HG03108 (cell line): ENCODE measurements around the gene ROPN1B.
"Not testable (repeated sequence)": the region's sequence is repeated elsewhere in the genome, so short reads cannot be mapped to it uniquely, and the experiment has no call there.

Experiments used
- ATAC-seq: cut with Tn5 transposase; IDR thresholded peaks from one replicate; pipeline ENCODE4 v1.9.1; 2021; ENCODE audit warnings: moderate library complexity; ENCODE audit not compliant: unreplicated experiment

Gene ROPN1B

GRCh38 chr3:125968701-125969592, at the start of gene ROPN1B:
Gene ROPN1B (plus strand): TSS chr3:125969178. CDS start chr3:125972055, 2,877 bp downstream.
- not testable (repeated sequence) for ATAC-seq

DNA sequence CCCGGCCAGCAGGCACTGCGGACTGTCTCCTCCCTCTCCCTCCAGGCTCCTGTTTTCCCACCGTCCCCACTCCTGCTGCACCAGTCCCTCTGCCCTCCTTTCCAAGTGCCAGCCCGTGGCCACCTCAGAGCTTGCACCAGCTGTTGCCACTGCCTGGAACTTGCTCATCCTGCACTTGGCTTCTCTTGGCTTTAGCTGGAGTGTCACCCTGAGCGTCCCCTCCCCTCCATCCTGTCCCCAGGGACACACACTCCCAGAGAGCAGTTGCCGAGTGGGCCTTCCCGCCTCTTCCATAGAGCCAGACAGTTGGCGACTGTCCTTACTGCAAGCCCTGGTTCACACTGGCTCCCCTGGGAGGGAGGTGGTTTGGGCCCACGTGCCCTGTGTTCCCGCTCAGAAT, 48.8 kb upstream of the ROPN1B start:
- not testable (repeated sequence) for ATAC-seq

- ATAC-seq: not testable (repeated sequence)
Measured at GRCh38 chr3:125920751-125921279, 48.2 kb upstream of the ROPN1B start.

- not testable (repeated sequence) for ATAC-seq
Measured at GRCh38 chr3:125921712-125922111, 47.3 kb upstream of the ROPN1B start.

DNA sequence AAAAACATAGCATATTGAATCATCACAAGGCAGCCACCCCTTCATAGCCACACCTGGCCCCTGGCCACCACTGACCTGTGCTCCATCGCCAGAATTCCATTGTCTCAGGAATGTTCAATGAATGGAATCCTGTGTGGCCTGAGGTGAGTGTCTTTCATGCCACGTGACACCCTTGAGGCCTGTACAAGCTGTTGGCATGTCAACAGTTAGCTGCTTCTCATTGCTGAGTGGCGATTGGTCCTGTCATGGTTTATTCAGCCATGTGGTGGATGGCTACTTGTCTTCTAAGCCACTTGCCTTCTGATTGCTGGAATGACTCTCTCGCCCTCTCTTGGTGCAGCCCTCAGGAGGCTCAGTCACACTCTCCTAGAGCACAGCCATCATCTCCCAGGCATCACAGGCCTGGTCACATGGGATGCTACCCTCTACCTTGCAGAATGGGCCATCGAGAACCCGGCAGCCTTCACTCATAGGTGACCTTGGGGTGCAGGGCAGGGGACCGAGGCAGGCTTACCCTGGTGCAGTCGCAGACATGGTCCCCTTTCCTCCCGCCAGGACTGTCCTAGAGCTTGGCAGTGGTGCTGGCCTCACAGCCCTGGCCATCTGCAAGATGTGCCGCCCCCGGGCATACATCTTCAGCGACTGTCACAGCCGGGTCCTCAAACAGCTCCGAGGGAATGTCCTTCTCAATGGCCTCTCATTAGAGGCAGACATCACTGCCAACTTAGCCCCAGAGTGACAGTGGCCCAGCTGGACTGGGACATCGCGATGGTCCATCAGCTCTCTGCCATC, 45.5 kb upstream of the ROPN1B start:
- ATAC-seq: not testable (repeated sequence)

DNA sequence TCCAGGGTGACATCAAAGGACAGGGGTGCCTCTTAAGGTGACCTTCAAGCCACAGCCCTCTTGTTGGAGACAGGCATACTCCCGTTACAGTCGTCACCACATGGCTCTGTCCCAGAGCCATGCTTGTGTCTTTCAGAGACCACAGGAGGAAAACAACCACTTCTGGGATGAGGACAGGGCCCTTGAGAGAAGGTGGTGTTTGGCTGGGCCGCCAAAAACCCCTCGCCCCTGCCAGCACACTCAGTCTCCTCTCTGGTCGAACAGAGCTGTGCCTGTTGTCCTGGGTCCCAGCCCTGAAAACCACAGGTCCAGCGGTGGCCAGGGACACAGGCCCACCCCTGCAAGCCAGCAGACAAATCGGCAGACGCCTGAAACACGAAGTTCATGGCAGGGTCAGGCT, 44.7 kb upstream of the ROPN1B start:
- ATAC-seq: not testable (repeated sequence)

DNA sequence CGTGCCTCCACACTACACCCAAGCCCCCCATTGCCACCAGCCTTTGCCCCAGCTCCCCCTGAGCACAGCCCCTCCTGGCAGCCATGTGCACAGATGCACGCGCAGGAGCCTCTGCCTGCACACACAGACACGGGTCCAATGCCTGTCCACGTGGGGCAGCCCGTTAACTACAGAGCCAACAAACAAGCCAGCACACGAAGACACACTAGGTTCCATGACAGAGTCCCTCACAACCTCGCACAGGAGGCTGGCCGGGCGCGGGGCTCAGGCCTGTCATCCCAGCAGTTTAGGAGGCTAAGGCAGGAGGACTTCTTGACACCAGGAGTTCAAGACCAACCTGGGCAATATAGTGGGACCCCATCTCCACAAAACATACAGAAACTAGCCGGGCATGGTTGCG, 43.3 kb upstream of the ROPN1B start:
- not testable (repeated sequence) for ATAC-seq

DNA sequence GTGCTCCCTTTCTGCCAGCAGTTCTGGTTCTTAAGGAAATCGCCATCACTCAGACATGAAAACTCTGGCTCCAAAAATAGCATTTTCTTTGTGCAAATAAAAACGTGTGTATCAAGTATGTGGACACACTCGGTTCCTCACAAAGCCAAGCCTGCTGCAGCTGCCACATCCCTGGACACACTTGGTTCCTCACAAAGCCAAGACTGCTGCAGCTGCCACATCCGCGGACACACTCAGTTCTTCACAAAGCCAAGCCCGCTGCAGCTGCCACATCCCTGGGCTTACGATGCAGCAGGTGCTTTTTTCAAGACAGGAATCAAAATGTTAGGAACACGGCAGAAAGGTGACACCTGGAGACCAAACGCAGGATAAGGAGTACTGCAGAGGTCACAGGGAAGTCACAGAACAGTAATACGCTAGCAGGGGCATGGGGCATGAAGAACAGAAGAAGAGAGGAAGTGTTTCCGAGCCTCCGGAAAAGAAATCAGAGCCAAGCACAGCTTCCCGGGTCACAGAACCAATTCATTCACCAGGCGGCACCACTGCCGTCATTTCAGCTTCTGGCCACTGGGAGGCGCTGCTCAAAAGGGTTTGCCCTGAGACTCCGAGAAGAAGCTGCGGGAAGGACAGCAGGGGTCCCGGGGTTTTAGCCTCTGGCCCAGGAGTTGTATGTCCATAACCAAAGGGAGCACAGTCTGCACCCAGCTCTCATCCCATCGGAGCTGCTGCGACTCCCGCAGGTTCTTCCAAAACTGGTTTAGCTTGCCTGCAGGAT, 40.0 kb upstream of the ROPN1B start:
- not testable (repeated sequence) for ATAC-seq

DNA sequence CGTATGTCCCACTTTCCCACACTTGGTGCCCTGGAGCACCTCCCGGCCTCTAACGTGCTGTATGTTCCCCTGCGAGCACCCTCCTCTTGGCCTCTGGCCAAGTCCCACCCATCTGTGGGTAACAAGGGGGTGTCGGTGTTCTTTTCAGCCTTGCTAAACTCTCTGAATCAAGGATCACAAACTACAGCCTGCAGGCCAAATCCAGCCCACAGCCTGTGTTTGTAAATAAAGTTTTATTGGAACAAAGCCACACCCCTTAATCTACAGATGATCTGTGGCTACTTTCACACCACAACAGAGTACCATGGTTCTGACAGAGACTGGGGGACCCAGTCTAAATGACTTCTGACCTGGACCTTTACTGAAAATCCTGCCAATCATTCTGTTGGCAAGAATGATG, 39.2 kb upstream of the ROPN1B start:
- not testable (repeated sequence) for ATAC-seq

DNA sequence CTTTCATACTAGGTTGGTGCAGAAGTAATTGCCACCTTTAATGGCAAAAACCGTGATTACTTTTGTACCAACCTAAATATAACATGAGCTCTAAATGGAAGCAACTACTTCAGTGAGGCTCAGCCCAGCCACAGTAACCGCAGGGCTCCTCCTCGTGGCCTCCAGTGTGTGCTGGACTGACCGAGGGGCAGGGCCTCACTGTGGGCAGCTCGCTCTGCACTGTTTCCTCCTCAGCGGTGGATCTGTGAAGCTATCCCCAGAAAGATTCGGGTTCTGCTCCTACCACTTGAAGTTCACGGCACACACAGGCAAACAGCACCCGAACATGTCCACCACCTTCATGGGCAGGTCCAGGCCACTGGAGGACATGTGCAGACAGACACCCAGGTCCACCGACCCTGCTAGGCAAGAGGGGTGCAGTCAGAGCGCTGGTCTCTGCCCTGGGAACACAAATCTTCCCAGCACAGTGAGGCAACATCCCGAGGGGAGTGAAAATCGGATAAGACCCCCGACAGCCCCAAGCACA, 37.6 kb upstream of the ROPN1B start:
- not testable (repeated sequence) for ATAC-seq

GRCh38 chr3:125933397-125934173, 35.4 kb upstream of the ROPN1B start:
- not testable (repeated sequence) for ATAC-seq

- not testable (repeated sequence) for ATAC-seq
Measured at GRCh38 chr3:125935252-125935874, 33.6 kb upstream of the ROPN1B start.

DNA sequence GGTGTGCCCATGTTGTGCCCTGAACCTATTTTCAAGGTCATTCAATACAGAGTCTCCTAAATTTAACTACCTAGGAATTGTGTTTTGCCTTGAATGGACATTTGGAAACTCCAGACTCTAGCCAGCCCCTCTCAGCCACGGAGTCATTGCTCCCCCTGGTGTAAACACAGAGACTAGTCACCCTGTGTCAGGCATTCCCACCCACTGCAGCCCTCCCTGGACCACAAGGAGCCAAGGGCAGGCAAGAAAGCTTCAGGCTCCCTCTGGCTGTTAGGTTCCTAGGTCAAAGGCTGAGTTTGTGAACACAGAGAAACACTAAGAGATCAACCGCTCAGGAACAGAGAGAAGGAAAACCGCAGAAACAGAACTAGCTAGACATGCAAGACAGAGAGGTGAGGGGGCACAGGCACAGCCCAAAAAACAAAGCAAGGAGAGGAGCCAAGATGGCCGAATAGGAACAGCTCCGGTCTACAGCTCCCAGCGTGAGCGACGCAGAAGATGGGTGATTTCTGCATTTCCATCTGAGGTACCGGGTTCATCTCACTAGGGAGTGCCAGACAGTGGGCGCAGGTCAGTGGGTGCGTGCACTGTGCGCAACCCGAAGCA, 32.7 kb upstream of the ROPN1B start:
- ATAC-seq: not testable (repeated sequence)

GRCh38 chr3:125936891-125937290, 32.1 kb upstream of the ROPN1B start:
- not testable (repeated sequence) for ATAC-seq

GRCh38 chr3:125947806-125948205, 21.2 kb upstream of the ROPN1B start:
- ATAC-seq: not testable (repeated sequence)

DNA sequence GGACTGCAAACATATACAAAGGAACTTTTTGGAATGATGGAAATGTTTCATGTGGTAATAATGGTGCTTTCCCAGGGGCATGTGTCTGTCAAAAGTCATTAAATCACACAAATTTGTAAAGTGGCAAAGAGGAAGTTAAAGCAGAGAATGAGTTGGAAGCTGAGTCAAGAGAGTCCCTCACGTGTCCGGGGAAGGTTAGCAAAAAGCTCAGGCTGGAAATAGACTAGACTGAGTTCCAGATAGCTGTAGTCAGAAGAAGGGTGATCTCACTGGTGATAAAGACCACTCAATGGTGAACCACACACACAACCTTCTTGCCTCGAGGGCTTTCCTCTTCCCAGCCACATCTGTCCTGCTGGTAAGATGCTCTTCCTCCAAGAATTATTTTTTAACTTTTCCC, 20.1 kb upstream of the ROPN1B start:
- not testable (repeated sequence) for ATAC-seq

- ATAC-seq: not testable (repeated sequence)
Measured at GRCh38 chr3:125951176-125951575, 17.8 kb upstream of the ROPN1B start.

- not testable (repeated sequence) for ATAC-seq
Measured at GRCh38 chr3:125957020-125957419, 12.0 kb upstream of the ROPN1B start.
